HEK293 (cell line): Measurements from ENCODE around the gene MRPL28.
A peak's percentile ranks its signal among the peaks of the same experiment; 100 is the strongest.

Experiments used
- BCL11B ChIP-seq: fragments of 450-650 bp; formaldehyde crosslinking; IDR thresholded peaks from 2 replicates; pipeline ENCODE4 v1.5.1; 2016; ENCODE audit warnings: low read depth, missing biosample characterization, missing genetic modification characterization
- GLI4 ChIP-seq: fragments of 450-650 bp; formaldehyde crosslinking; IDR thresholded peaks from 2 replicates; pipeline ENCODE4 v1.5.1; 2016; ENCODE audit warnings: missing biosample characterization, missing genetic modification characterization
- GLIS1 ChIP-seq: fragments of 450-650 bp; formaldehyde crosslinking; IDR thresholded peaks from 2 replicates; pipeline ENCODE4 v1.5.1; 2016; ENCODE audit warnings: missing biosample characterization, missing genetic modification characterization
- HOXD13 ChIP-seq: sonication (generic); formaldehyde crosslinking; IDR thresholded peaks from 2 replicates; pipeline ENCODE4 v1.8.0; 2022; ENCODE audit warnings: missing genetic modification reagents, borderline replicate concordance
- IKZF3 ChIP-seq: fragments of 450-650 bp; IDR thresholded peaks from 2 replicates; pipeline ENCODE4 v1.5.0; 2018; ENCODE audit warnings: missing biosample characterization, mild to moderate bottlenecking, missing genetic modification characterization, moderate library complexity
- OSR2 ChIP-seq: fragments of 450-650 bp; formaldehyde crosslinking; IDR thresholded peaks from 2 replicates; pipeline ENCODE4 v1.5.1; 2016; ENCODE audit warnings: missing biosample characterization, missing genetic modification characterization
- PBX3 ChIP-seq: sonication (generic); formaldehyde crosslinking; IDR thresholded peaks from 2 replicates; pipeline ENCODE4 v1.8.1; 2022; ENCODE audit warnings: mild to moderate bottlenecking, moderate library complexity, missing genetic modification reagents
- REPIN1 ChIP-seq: fragments of 450-650 bp; formaldehyde crosslinking; IDR thresholded peaks from 2 replicates; pipeline ENCODE4 v1.5.1; 2017; ENCODE audit warnings: missing biosample characterization, missing genetic modification characterization, low read depth
- TCF7L2 ChIP-seq: IDR thresholded peaks from 2 replicates; pipeline ENCODE4 v1.6.1; 2011; ENCODE audit warnings: low read depth, mild to moderate bottlenecking, inconsistent platforms, low read length, moderate library complexity, borderline replicate concordance
- YY1 ChIP-seq: fragments of 450-650 bp; formaldehyde crosslinking; IDR thresholded peaks from 2 replicates; pipeline ENCODE4 v1.5.1; 2018; ENCODE audit warnings: missing biosample characterization, missing genetic modification characterization
- ZBTB1 ChIP-seq: fragments of 450-650 bp; formaldehyde crosslinking; IDR thresholded peaks from 2 replicates; pipeline ENCODE4 v1.5.1; 2016; ENCODE audit warnings: missing biosample characterization, missing genetic modification characterization
- ZBTB48 ChIP-seq: fragments of 450-650 bp; formaldehyde crosslinking; IDR thresholded peaks from 2 replicates; pipeline ENCODE4 v1.5.1; 2016; ENCODE audit warnings: missing biosample characterization, missing genetic modification characterization
- ZEB2 ChIP-seq: fragments of 450-650 bp; formaldehyde crosslinking; IDR thresholded peaks from 2 replicates; pipeline ENCODE4 v1.5.1; 2016; ENCODE audit warnings: missing biosample characterization, missing genetic modification characterization
- ZIC2 ChIP-seq: fragments of 450-650 bp; formaldehyde crosslinking; IDR thresholded peaks from 2 replicates; pipeline ENCODE4 v1.5.1; 2016; ENCODE audit warnings: missing biosample characterization, missing genetic modification characterization
- ZNF148 ChIP-seq: fragments of 450-650 bp; formaldehyde crosslinking; IDR thresholded peaks from 2 replicates; pipeline ENCODE4 v1.5.0; 2017; ENCODE audit warnings: missing biosample characterization, missing genetic modification characterization, borderline replicate concordance
- ZNF16 ChIP-seq: fragments of 450-650 bp; formaldehyde crosslinking; IDR thresholded peaks from 2 replicates; pipeline ENCODE4 v1.5.1; 2016; ENCODE audit warnings: low read depth, missing biosample characterization, missing genetic modification characterization
- ZNF2 ChIP-seq: fragments of 450-650 bp; formaldehyde crosslinking; IDR thresholded peaks from 2 replicates; pipeline ENCODE4 v1.5.1; 2016; ENCODE audit warnings: missing biosample characterization, missing genetic modification characterization
- ZNF280D ChIP-seq: fragments of 450-650 bp; formaldehyde crosslinking; IDR thresholded peaks from 2 replicates; pipeline ENCODE4 v1.5.1; 2016; ENCODE audit warnings: missing biosample characterization, missing genetic modification characterization
- ZNF311 ChIP-seq: fragments of 450-650 bp; formaldehyde crosslinking; IDR thresholded peaks from 2 replicates; pipeline ENCODE4 v1.5.1; 2017; ENCODE audit warnings: missing biosample characterization, missing genetic modification characterization, borderline replicate concordance
- ZNF394 ChIP-seq: fragments of 450-650 bp; formaldehyde crosslinking; IDR thresholded peaks from 2 replicates; pipeline ENCODE4 v1.5.1; 2016; ENCODE audit warnings: missing biosample characterization, missing genetic modification characterization, mild to moderate bottlenecking, moderate library complexity, borderline replicate concordance
- ZNF600 ChIP-seq: fragments of 450-650 bp; formaldehyde crosslinking; IDR thresholded peaks from 2 replicates; pipeline ENCODE4 v1.5.1; 2016; ENCODE audit warnings: missing biosample characterization, missing genetic modification characterization
- ZNF692 ChIP-seq: fragments of 450-650 bp; formaldehyde crosslinking; IDR thresholded peaks from 2 replicates; pipeline ENCODE4 v1.5.1; 2016; ENCODE audit warnings: missing biosample characterization, missing genetic modification characterization
- ZNF768 ChIP-seq: fragments of 450-650 bp; formaldehyde crosslinking; IDR thresholded peaks from 2 replicates; pipeline ENCODE4 v1.5.1; 2018; ENCODE audit warnings: missing biosample characterization, mild to moderate bottlenecking, missing genetic modification characterization
- ZNF777 ChIP-seq: fragments of 450-650 bp; formaldehyde crosslinking; IDR thresholded peaks from 2 replicates; pipeline ENCODE4 v1.5.1; 2017; ENCODE audit warnings: missing biosample characterization, missing genetic modification characterization, borderline replicate concordance
- TF ChIP-seq, protein P1 (sequence below): fragments of 450-650 bp; formaldehyde crosslinking; IDR thresholded peaks from 2 replicates; pipeline ENCODE4 v1.5.1; 2016; ENCODE audit warnings: missing biosample characterization, missing genetic modification characterization
- TF ChIP-seq, protein P2 (sequence below): fragments of 450-650 bp; formaldehyde crosslinking; IDR thresholded peaks from 2 replicates; pipeline ENCODE4 v1.5.1; 2016; ENCODE audit warnings: missing biosample characterization, missing genetic modification characterization

MRPL28 gene

GRCh38 chr16:400061-400591, 29.8 kb upstream of the MRPL28 start (continued):
- peak; percentile 65; the same call in 1 of the 2 replicates for TF ChIP-seq BCL11B (tag by site-specific recombination)
- TF ChIP-seq TCF7L2: no peak
- TF ChIP-seq YY1 (tag by site-specific recombination): no peak
- TF ChIP-seq ZBTB48 (tag by site-specific recombination): peak; percentile 67; the same call in 1 of the 2 replicates
- TF ChIP-seq ZIC2 (tag by site-specific recombination): peak; percentile 57
- no peak for TF ChIP-seq ZNF768 (tag by site-specific recombination)
- TF ChIP-seq ZNF280D: no peak
- TF ChIP-seq ZNF692 (tag by site-specific recombination): 0 out of 2 replicates have a peak, but pooled peaks have one; percentile 14
- TF ChIP-seq, protein P1, sequence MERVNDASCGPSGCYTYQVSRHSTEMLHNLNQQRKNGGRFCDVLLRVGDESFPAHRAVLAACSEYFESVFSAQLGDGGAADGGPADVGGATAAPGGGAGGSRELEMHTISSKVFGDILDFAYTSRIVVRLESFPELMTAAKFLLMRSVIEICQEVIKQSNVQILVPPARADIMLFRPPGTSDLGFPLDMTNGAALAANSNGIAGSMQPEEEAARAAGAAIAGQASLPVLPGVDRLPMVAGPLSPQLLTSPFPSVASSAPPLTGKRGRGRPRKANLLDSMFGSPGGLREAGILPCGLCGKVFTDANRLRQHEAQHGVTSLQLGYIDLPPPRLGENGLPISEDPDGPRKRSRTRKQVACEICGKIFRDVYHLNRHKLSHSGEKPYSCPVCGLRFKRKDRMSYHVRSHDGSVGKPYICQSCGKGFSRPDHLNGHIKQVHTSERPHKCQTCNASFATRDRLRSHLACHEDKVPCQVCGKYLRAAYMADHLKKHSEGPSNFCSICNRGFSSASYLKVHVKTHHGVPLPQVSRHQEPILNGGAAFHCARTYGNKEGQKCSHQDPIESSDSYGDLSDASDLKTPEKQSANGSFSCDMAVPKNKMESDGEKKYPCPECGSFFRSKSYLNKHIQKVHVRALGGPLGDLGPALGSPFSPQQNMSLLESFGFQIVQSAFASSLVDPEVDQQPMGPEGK (tag by site-specific recombination): peak; percentile 62; the same call in 1 of the 2 replicates
- 0 out of 2 replicates have a peak, but pooled peaks have one; percentile 23 for TF ChIP-seq ZEB2 (tag by site-specific recombination)
- TF ChIP-seq ZNF777: no peak
- no peak for TF ChIP-seq REPIN1 (tag by site-specific recombination)
- no peak for TF ChIP-seq GLI4 (tag by site-specific recombination)
- no peak for TF ChIP-seq ZBTB1 (tag by site-specific recombination)
- peak; percentile 44 for TF ChIP-seq GLIS1 (tag by site-specific recombination)
- TF ChIP-seq IKZF3: peak; percentile 48; the same call in 1 of the 2 replicates
- TF ChIP-seq ZNF2 (tag by site-specific recombination): no peak
- TF ChIP-seq HOXD13 (CRISPR knock-in tag): no peak
- no peak for TF ChIP-seq ZNF394 (tag by site-specific recombination)
- no peak for TF ChIP-seq PBX3 (CRISPR knock-in tag)
- TF ChIP-seq OSR2: peak; percentile 68
- TF ChIP-seq ZNF600 (tag by site-specific recombination): peak; percentile 92
- 0 out of 2 replicates have a peak, but pooled peaks have one; percentile 9 for TF ChIP-seq ZNF16 (tag by site-specific recombination)
- TF ChIP-seq, protein P2, sequence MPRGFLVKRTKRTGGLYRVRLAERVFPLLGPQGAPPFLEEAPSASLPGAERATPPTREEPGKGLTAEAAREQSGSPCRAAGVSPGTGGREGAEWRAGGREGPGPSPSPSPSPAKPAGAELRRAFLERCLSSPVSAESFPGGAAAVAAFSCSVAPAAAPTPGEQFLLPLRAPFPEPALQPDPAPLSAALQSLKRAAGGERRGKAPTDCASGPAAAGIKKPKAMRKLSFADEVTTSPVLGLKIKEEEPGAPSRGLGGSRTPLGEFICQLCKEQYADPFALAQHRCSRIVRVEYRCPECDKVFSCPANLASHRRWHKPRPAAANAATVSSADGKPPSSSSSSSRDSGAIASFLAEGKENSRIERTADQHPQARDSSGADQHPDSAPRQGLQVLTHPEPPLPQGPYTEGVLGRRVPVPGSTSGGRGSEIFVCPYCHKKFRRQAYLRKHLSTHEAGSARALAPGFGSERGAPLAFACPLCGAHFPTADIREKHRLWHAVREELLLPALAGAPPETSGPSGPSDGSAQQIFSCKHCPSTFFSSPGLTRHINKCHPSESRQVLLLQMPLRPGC (tag by site-specific recombination): no peak
- no peak for TF ChIP-seq ZNF311 (tag by site-specific recombination)
- TF ChIP-seq ZNF148 (tag by site-specific recombination): no peak
- TF ChIP-seq, all 188 proteins: peak for 16
